WTC11 (cell line): Measurements from ENCODE around the gene PAM. TPM values are rescaled to one million over a fixed set of nuclear protein-coding genes. Genes with fewer than 3 reads are reported as not detected.
"Not testable (repeated sequence)": the region's sequence is repeated elsewhere in the genome, so short reads cannot be mapped to it uniquely, and the experiment has no call there.

Source experiments
- ATAC-seq: fragments of 200-7000 bp; cut with Tn5 transposase; 2 replicates; pipeline ENCODE4 v1.10.0; 2021; ENCODE audit warnings: mild to moderate bottlenecking, moderate library complexity
- CTCF ChIA-PET: fragments of 300-600 bp; sonication (Branson Sonifier 250); formaldehyde crosslinking; loops from one replicate; lab custom pipeline; 2021; ENCODE audit warnings: antibody characterized with exemption; lab: Charles Lee
- POLR2A ChIA-PET: fragments of 350-600 bp; sonication (Branson Sonifier 250); formaldehyde crosslinking; loops from one replicate; lab custom pipeline; 2021; ENCODE audit warnings: antibody characterized with exemption; lab: Charles Lee
- DNase-seq: peaks from one replicate; pipeline ENCODE4 v3.0.0; 2021; ENCODE audit warnings: low spot score
- H3K27ac Mint-ChIP-seq: 2 replicates; pipeline ENCODE4 v1.8.0; 2021; ENCODE audit warnings: mixed read lengths
- H3K27me3 Mint-ChIP-seq: 2 replicates; pipeline ENCODE4 v1.8.0; 2021; ENCODE audit warnings: low read depth, mild to moderate bottlenecking, moderate library complexity, mixed read lengths
- H3K36me3 Mint-ChIP-seq: 2 replicates; pipeline ENCODE4 v1.8.0; 2021; ENCODE audit warnings: mixed read lengths
- H3K4me1 Mint-ChIP-seq: 2 replicates; pipeline ENCODE4 v1.8.0; 2022; ENCODE audit warnings: mixed read lengths
- H3K4me3 Mint-ChIP-seq: 2 replicates; pipeline ENCODE4 v1.8.0; 2021; ENCODE audit warnings: mild to moderate bottlenecking, moderate library complexity, mixed read lengths
- H3K9me3 Mint-ChIP-seq: 2 replicates; pipeline ENCODE4 v1.8.0; 2021; ENCODE audit warnings: mixed read lengths
- AFF4 ChIP-seq: sonication (generic); formaldehyde crosslinking; IDR thresholded peaks from 2 replicates; pipeline ENCODE4 v1.8.1; 2023; ENCODE audit warnings: mild to moderate bottlenecking, missing genetic modification reagents, borderline replicate concordance
- CBFB ChIP-seq: sonication (generic); formaldehyde crosslinking; IDR thresholded peaks from 2 replicates; pipeline ENCODE4 v1.8.1; 2022; ENCODE audit warnings: mild to moderate bottlenecking, low read depth, missing genetic modification reagents
- CDX4 ChIP-seq: fragments of 250-450 bp; sonication (Bioruptor Pico); IDR thresholded peaks from 2 replicates; pipeline ENCODE4 v1.9.0; 2021; ENCODE audit warnings: moderate library complexity, mild to moderate bottlenecking, inconsistent platforms, borderline replicate concordance
- CREB1 ChIP-seq: sonication (generic); formaldehyde crosslinking; IDR thresholded peaks from 2 replicates; pipeline ENCODE4 v1.8.0; 2023; ENCODE audit warnings: mild to moderate bottlenecking, missing genetic modification reagents
- E2F4 ChIP-seq: sonication (generic); formaldehyde crosslinking; IDR thresholded peaks from 2 replicates; pipeline ENCODE4 v1.8.1; 2022; ENCODE audit warnings: low read depth, mild to moderate bottlenecking, moderate library complexity, missing genetic modification reagents, borderline replicate concordance
- HMGA2 ChIP-seq: fragments of 250-450 bp; sonication (Bioruptor Pico); IDR thresholded peaks from 2 replicates; pipeline ENCODE4 v1.4.0; 2021; ENCODE audit warnings: mild to moderate bottlenecking, moderate library complexity
- HMGXB4 ChIP-seq: sonication (generic); formaldehyde crosslinking; IDR thresholded peaks from 2 replicates; pipeline ENCODE4 v1.8.1; 2023; ENCODE audit warnings: mild to moderate bottlenecking, moderate library complexity, missing genetic modification reagents
- IRF2 ChIP-seq: sonication (generic); formaldehyde crosslinking; IDR thresholded peaks from 2 replicates; pipeline ENCODE4 v1.8.0; 2022; ENCODE audit warnings: low read depth, missing genetic modification reagents, borderline replicate concordance
- MYBL2 ChIP-seq: sonication (generic); formaldehyde crosslinking; IDR thresholded peaks from 2 replicates; pipeline ENCODE4 v1.8.1; 2023; ENCODE audit warnings: mild to moderate bottlenecking, moderate library complexity, missing genetic modification reagents
- NFYB ChIP-seq: sonication (generic); formaldehyde crosslinking; conservative IDR thresholded peaks from 2 replicates; pipeline ENCODE4 v1.8.0; 2022; ENCODE audit warnings: low read depth, missing genetic modification reagents
- SOX15 ChIP-seq: fragments of 250-450 bp; sonication (Bioruptor Pico); IDR thresholded peaks from 2 replicates; pipeline ENCODE4 v1.9.0; 2021; ENCODE audit warnings: mild to moderate bottlenecking
- TP53 ChIP-seq: sonication (generic); formaldehyde crosslinking; IDR thresholded peaks from 2 replicates; pipeline ENCODE4 v1.8.1; 2023; ENCODE audit warnings: mild to moderate bottlenecking, missing genetic modification reagents
- ZNF263 ChIP-seq: sonication (generic); formaldehyde crosslinking; IDR thresholded peaks from 2 replicates; pipeline ENCODE4 v1.8.1; 2022; ENCODE audit warnings: low read depth, mild to moderate bottlenecking, moderate library complexity, missing genetic modification reagents
- ZNF396 ChIP-seq: fragments of 250-450 bp; sonication (Bioruptor Pico); IDR thresholded peaks from 2 replicates; pipeline ENCODE4 v1.8.0; 2021; ENCODE audit warnings: mild to moderate bottlenecking, moderate library complexity, borderline replicate concordance
- ZNF512 ChIP-seq: sonication (generic); formaldehyde crosslinking; IDR thresholded peaks from 2 replicates; pipeline ENCODE4 v1.8.1; 2022; ENCODE audit warnings: missing genetic modification reagents, borderline replicate concordance
- total RNA-seq: library from RNA; stranded (reverse); gene quantifications from 3 replicates; pipeline ENCODE4 v1.2.3, GENCODE V29; 2021
- TF ChIP-seq, protein P1 (sequence below): sonication (generic); formaldehyde crosslinking; IDR thresholded peaks from 2 replicates; pipeline ENCODE4 v1.8.1; 2023; ENCODE audit warnings: mild to moderate bottlenecking, missing genetic modification reagents
- TF ChIP-seq, protein P2 (sequence below): fragments of 250-450 bp; sonication (Bioruptor Pico); IDR thresholded peaks from 2 replicates; pipeline ENCODE4 v2.1.2; 2022; ENCODE audit warnings: mild to moderate bottlenecking, moderate library complexity

PAM gene
- total RNA-seq, 1 experiment from 2014 or later, result 52.3 TPM

GRCh38 chr5:103060424-103060954, 305.4 kb downstream of the PAM start (continued):
- TF ChIP-seq AFF4 (CRISPR knock-in tag) (no peak), ZNF396 (no peak), ZNF263 (no peak), ZNF512 (CRISPR knock-in tag) (no peak), E2F4 (CRISPR knock-in tag) (no peak)
- TF ChIP-seq, protein P1, sequence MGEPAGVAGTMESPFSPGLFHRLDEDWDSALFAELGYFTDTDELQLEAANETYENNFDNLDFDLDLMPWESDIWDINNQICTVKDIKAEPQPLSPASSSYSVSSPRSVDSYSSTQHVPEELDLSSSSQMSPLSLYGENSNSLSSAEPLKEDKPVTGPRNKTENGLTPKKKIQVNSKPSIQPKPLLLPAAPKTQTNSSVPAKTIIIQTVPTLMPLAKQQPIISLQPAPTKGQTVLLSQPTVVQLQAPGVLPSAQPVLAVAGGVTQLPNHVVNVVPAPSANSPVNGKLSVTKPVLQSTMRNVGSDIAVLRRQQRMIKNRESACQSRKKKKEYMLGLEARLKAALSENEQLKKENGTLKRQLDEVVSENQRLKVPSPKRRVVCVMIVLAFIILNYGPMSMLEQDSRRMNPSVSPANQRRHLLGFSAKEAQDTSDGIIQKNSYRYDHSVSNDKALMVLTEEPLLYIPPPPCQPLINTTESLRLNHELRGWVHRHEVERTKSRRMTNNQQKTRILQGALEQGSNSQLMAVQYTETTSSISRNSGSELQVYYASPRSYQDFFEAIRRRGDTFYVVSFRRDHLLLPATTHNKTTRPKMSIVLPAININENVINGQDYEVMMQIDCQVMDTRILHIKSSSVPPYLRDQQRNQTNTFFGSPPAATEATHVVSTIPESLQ, result no peak
- TF ChIP-seq, protein P2, sequence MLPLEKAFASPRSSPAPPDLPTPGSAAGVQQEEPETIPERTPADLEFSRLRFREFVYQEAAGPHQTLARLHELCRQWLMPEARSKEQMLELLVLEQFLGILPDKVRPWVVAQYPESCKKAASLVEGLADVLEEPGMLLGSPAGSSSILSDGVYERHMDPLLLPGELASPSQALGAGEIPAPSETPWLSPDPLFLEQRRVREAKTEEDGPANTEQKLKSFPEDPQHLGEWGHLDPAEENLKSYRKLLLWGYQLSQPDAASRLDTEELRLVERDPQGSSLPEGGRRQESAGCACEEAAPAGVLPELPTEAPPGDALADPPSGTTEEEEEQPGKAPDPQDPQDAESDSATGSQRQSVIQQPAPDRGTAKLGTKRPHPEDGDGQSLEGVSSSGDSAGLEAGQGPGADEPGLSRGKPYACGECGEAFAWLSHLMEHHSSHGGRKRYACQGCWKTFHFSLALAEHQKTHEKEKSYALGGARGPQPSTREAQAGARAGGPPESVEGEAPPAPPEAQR (CRISPR knock-in tag), result no peak

- Mint-ChIP-seq H3K36me3 (no peaks in the 10 kb centered on the region), H3K4me3 (no peak overlapping the region), H3K9me3 (no peaks in the 10 kb centered on the region), H3K27ac (no peak overlapping the region), H3K4me1 (peaks cover 4% of the 10 kb centered on the region), H3K27me3 (no peaks in the 10 kb centered on the region)
- DNase-seq (no peak), ATAC-seq (no peak)
- TF ChIP-seq CREB1 (CRISPR knock-in tag) (no peak), MYBL2 (no peak), HMGXB4 (CRISPR knock-in tag) (no peak), NFYB (CRISPR knock-in tag) (no peak), CDX4 (CRISPR knock-in tag) (no peak), SOX15 (no peak), CBFB (CRISPR knock-in tag) (no peak), HMGA2 (CRISPR knock-in tag) (no peak), TP53 (CRISPR knock-in tag) (no peak), ZNF512 (CRISPR knock-in tag) (no peak), IRF2 (CRISPR knock-in tag) (no peak)
- CTCF ChIA-PET, result interaction anchor here (0.6 kb wide), 1 partner anchor 158 kb away, joined by 3 read pairs; no protein-coding TSS in a partner anchor
- POLR2A ChIA-PET, result no interaction called here
These were observed 311.2 kb downstream of the PAM start for GRCh38 chr5:103066326-103066725.

- Mint-ChIP-seq H3K9me3 (peaks cover 61% of the 10 kb centered on the region), H3K36me3 (peaks cover 56% of the 10 kb centered on the region)
- DNase-seq, H3K4me1 Mint-ChIP-seq, CTCF ChIA-PET, ATAC-seq, H3K4me3 Mint-ChIP-seq, H3K27me3 Mint-ChIP-seq, POLR2A ChIA-PET, H3K27ac Mint-ChIP-seq: not testable (repeated sequence)
These were observed 318.4 kb downstream of the PAM start for GRCh38 chr5:103073500-103073899.
